Osteoblast (primary cell): ENCODE results near the gene MECP2. TPM values are rescaled to one million over a fixed set of nuclear protein-coding genes. Genes with fewer than 3 reads are reported as not detected.

Experiments
- DNase-seq: peaks from one replicate; pipeline ENCODE4 v3.0.0; 2011; ENCODE audit warnings: low spot score, mixed read lengths; ENCODE audit not compliant: insufficient read length; ENCODE audit errors: missing footprints
- H2AFZ ChIP-seq: 2 replicates; pipeline ENCODE4 v1.6.0; 2011; ENCODE audit warnings: mild to moderate bottlenecking, low read length
- H3K27ac ChIP-seq: 2 replicates; pipeline ENCODE4 v1.5.1; 2011; ENCODE audit warnings: mild to moderate bottlenecking, low read depth, low read length, moderate library complexity
- H3K27me3 ChIP-seq: 2 replicates; pipeline ENCODE4 v1.6.0; 2012; ENCODE audit warnings: mild to moderate bottlenecking, control low read depth, inconsistent platforms, low read length, moderate library complexity; ENCODE audit not compliant: insufficient read depth
- H3K36me3 ChIP-seq: 2 replicates; pipeline ENCODE4 v1.5.1; 2011; ENCODE audit warnings: mild to moderate bottlenecking, low read length, control low read depth, moderate library complexity; ENCODE audit not compliant: insufficient read depth
- H3K4me1 ChIP-seq: 2 replicates; pipeline ENCODE4 v1.5.1; 2011; ENCODE audit warnings: mild to moderate bottlenecking, low read length, control low read depth, moderate library complexity; ENCODE audit not compliant: insufficient read depth
- H3K4me2 ChIP-seq: 2 replicates; pipeline ENCODE4 v1.6.0; 2011; ENCODE audit warnings: mild to moderate bottlenecking, low read length; ENCODE audit not compliant: insufficient read depth
- H3K4me3 ChIP-seq: fragments of 200-600 bp; sonication (generic); 3 replicates; pipeline ENCODE4 v1.5.1; 2012; ENCODE audit warnings: mild to moderate bottlenecking, low read length, inconsistent platforms; ENCODE audit not compliant: insufficient read depth
- H3K79me2 ChIP-seq: 2 replicates; pipeline ENCODE4 v1.6.0; 2012; ENCODE audit warnings: mild to moderate bottlenecking, low read length, control low read depth, inconsistent platforms; ENCODE audit not compliant: insufficient read depth
- H3K9me3 ChIP-seq: 2 replicates; pipeline ENCODE4 v1.5.1; 2011; ENCODE audit warnings: low read depth, low read length, control low read depth
- H4K20me1 ChIP-seq: 2 replicates; pipeline ENCODE4 v1.6.0; 2012; ENCODE audit warnings: mild to moderate bottlenecking, low read length, control low read depth; ENCODE audit not compliant: insufficient read depth
- CTCF ChIP-seq: IDR thresholded peaks from 2 replicates; pipeline ENCODE4 v1.5.1; 2011; ENCODE audit warnings: mild to moderate bottlenecking, low read depth, low read length, moderate library complexity; ENCODE audit errors: extremely low read depth
- total RNA-seq: library from RNA; depleted of rRNA; stranded (reverse); fragments of >200 nt; gene quantifications from 2 replicates; pipeline ENCODE4 v1.2.3, GENCODE V29; 2012

The MECP2 gene
- total RNA-seq, 1 donor: 31.1 TPM

GRCh38 chrX:154072192-154072591, 25.3 kb downstream of the MECP2 start:
- Histone ChIP-seq H4K20me1 (peaks cover 17% of the 10 kb centered on the region), H3K36me3 (no peaks in the 10 kb centered on the region), H3K4me3 (no peak overlapping the region), H3K9me3 (no peaks in the 10 kb centered on the region), H3K27ac (no peak overlapping the region), H3K27me3 (peaks cover 3% of the 10 kb centered on the region), H3K4me1 (peaks cover 11% of the 10 kb centered on the region), H3K79me2 (peaks cover 84% of the 10 kb centered on the region), H3K4me2 (no peak overlapping the region), H2AFZ (no peak overlapping the region)
- no peak for DNase-seq
- no peak for TF ChIP-seq CTCF

- Histone ChIP-seq H3K9me3 (no peaks in the 10 kb centered on the region), H3K4me3 (no peak overlapping the region), H3K79me2 (peaks cover 89% of the 10 kb centered on the region), H3K4me2 (no peak overlapping the region), H3K27me3 (no peaks in the 10 kb centered on the region), H3K27ac (no peak overlapping the region), H3K4me1 (peaks cover 3% of the 10 kb centered on the region), H4K20me1 (peaks cover 34% of the 10 kb centered on the region), H2AFZ (no peak overlapping the region), H3K36me3 (no peaks in the 10 kb centered on the region)
- no peak for DNase-seq
- no peak for TF ChIP-seq CTCF
Measured at GRCh38 chrX:154068560-154068959, 29.0 kb downstream of the MECP2 start.

GRCh38 chrX:154064637-154065435, 32.7 kb downstream of the MECP2 start:
- TF ChIP-seq CTCF: no peak
- peaks cover 91% of the 10 kb centered on the region for H3K79me2 ChIP-seq

GRCh38 chrX:154063234-154063633, 34.3 kb downstream of the MECP2 start:
- peaks cover 58% of the 10 kb centered on the region for H4K20me1 ChIP-seq

More at GRCh38 chrX:154064637-154065435, 32.7 kb downstream of the MECP2 start:
- no peaks in the 10 kb centered on the region for H3K9me3 ChIP-seq
- no peak overlapping the region for H3K4me2 ChIP-seq
- H3K27ac ChIP-seq: no peak overlapping the region
- no peak overlapping the region for H3K4me3 ChIP-seq
- H3K27me3 ChIP-seq: no peaks in the 10 kb centered on the region
- H4K20me1 ChIP-seq: peaks cover 54% of the 10 kb centered on the region
- no peak for DNase-seq
- peaks cover 4% of the 10 kb centered on the region for H3K4me1 ChIP-seq
- no peaks in the 10 kb centered on the region for H3K36me3 ChIP-seq
- no peak overlapping the region for H2AFZ ChIP-seq

More at GRCh38 chrX:154063234-154063633, 34.3 kb downstream of the MECP2 start:
- H3K9me3 ChIP-seq: no peaks in the 10 kb centered on the region
- H3K4me3 ChIP-seq: no peak overlapping the region
- DNase-seq: no peak
- no peaks in the 10 kb centered on the region for H3K36me3 ChIP-seq
- H3K27ac ChIP-seq: no peak overlapping the region
- H2AFZ ChIP-seq: no peak overlapping the region
- H3K79me2 ChIP-seq: peaks cover 94% of the 10 kb centered on the region
- H3K4me2 ChIP-seq: no peak overlapping the region
- H3K27me3 ChIP-seq: no peaks in the 10 kb centered on the region
- no peak for TF ChIP-seq CTCF
- peaks cover 16% of the 10 kb centered on the region for H3K4me1 ChIP-seq
